HG03159 (cell line): ENCODE results near the gene KIRREL3.

Experiments
- ATAC-seq: cut with Tn5 transposase; IDR thresholded peaks from one replicate; pipeline ENCODE4 v1.9.1; 2021; ENCODE audit warnings: mild to moderate bottlenecking, moderate library complexity; ENCODE audit not compliant: unreplicated experiment

The KIRREL3 gene

DNA sequence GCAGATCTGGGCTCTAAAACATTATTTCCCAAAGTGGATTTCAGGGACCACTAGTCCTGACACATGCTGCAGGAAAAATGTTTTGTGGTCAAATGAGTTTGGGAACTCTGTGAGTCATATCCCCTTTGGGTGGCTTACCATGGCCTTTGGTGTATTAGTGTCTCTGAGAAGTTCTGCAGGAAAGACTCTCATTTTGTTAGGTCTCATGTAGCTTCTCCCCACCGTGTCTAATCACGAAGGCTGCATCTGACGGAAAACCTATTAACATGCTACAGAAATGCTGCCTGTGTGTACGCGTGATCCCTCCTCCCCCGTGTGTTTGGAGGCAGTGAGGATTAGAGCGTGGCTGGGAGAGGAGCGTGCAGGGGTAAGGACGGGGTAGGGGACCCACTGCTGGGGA is 453.4 kb downstream of the KIRREL3 start:
- no peak for ATAC-seq

DNA sequence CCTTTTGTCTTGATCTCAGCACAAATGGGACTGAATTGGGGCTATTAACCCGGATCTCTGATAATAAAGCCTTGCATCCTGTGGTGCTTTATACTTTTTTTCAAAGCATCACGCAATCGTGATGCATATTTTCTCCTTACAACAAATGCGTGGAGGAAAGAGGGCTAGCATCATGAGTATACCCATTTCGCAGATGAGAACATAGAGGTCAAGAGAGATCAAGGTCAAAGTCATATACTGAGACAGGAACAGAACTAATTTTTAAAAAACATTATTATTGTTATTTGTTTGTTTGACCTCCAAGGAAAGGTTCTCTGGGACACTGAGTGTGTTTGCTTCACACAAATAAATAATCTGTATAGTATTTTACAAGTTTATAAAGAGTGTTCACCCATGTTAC is 453.9 kb downstream of the KIRREL3 start:
- ATAC-seq = no peak

DNA sequence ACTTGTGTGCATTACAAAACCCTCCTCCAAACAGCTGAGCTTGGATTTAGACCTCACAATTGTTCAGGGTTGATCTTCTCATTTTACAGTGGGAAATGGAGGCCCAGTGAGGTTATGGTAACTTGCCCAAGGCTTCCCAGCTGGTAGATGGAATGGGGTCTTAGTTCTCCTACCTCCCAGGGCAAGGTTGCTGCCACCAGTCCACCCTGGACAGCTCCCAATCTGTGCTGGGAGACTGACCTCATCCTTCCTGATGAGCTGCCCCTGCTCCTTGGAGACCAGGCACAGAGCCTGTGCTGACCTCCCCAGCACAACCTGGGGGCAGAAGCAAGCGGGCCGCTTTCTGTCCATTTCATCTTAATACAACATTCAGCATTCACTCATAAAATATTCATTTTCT is 454.4 kb downstream of the KIRREL3 start:
- no peak for ATAC-seq

DNA sequence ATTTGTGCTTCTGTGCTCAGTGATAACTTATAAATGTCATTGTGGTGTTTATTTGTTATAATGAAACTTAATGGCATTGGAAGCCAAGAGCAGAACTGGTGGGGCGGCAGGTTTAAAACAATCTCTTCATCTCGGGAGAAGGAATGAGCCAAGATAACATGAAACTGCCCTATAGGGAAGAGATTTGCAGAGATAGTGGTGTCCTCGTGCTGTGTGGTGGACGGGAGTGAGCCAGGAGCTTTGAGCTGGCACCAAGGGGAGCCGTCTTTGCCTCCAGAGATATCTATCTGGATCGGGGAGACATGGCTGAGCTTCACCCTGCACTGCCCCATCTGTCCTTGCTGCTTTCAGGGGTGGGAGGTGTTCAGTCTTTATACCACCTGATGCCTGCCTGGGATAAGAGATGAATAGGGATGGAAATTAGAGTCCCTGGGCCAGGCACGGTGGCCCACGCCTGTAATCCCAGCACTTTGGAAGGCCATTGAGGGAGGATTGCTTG is 455.5 kb downstream of the KIRREL3 start:
- ATAC-seq = no peak

DNA sequence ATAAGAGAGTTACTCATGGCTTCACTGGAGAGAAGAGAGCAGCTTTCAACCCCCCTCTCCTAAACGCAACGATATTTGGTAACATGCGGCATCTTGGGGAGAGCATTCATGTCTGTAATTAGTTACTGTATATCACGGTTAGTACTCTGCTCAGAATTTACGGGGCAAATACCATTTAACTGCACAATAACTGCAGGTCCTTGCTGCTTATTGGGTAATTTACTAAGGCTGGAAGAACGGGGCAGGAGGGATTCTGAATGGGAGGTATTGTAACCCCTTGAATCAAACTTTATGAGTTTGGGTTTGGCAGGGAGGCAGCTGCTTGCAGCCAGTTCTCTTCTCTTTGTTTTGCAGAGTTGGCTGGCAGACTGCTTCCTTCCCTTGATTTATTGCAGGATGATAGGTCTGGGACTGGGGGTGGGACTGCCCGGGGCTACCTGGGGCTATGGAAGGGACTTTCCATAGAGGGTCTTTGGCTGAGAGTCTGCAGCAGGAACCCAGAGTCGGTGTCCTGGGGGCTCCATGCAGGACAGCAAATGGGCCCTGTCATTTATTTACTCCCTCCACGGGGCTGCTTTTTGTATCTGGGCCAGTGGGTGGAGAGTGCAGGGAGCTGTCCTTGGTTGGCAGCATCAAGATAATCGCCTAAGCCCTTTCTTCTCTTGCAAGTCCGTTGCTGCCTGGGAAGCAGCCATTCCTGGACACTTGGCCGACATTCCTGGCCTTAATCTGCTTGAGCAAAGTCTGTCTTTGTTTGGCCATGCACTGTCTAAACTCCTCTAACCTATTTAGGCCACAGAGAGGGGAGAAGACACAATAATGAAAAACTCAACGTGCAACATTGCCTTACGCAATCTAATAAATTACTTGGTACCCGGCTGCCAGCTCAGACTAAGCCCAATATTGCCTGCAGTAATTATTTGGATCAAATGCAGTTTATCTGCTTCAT is 456.2 kb downstream of the KIRREL3 start:
- no peak for ATAC-seq

DNA sequence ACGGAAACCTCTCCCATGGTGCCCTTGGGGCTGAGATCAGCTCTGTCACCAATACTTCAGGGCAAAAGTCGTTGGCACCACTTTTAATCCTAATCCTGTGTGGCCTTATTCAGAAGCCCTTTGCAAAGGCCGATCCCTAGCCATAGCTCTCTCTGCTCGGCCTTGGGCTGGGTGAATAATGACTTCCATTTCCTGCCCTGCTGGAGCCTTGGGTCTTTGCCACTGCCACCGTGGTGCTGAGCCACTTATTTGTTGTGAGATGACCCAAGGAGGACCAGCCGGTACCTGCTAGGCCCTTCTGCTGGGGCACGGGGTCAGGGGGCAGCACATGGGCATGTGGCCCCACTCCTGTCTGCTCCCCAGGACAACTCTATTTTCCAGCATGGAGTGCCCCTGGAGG is 456.9 kb downstream of the KIRREL3 start:
- no peak for ATAC-seq

DNA sequence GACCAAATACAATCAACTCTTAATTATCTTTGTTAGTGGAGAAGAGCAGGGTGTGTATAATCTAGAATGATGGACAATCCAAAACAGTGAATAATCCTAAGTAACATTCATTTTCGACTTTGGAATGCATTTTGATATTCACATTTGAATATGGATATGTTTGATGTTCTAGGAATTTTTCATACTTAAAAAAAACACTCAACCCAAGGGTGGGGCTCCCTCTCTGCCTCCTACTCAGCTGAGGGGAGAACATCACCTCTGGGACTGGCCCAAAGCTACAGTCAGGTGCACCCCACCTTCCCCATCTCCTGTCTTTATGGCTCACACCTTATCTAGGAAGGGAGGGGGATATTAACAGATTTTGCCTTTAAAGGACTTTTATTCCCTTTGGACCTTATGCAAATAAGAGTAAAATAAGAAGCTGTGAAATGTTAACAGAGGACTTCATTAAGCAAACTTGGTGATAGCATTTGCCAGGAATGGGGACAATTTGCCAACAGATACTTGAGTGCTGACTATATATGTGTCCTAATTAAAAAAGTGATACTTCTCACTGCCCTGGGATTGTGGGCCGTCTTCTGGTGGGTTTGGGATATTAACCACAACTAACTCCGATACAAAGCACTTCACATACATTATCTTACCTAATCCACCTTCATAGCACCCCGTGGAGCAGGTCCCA is 458.1 kb downstream of the KIRREL3 start:
- no peak for ATAC-seq

DNA sequence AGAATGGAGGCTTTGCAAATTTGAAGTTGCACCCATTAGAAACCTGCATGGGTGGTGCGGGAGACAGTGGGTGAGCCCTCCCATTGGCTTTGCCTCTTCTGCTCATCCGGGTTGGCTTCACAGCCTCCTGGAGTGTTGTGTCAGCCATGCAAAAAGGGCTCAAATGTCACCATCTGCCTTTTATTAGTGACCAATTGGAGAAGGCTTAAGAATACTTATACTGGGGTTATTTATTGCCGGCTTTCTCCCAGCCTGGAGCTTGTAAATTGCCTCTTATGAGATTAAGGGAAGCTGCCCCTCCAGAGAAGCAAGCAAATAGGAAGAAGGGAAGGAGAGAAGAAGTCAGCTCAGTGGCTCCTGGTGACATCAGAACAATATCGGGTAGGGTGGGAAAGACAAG is 462.5 kb downstream of the KIRREL3 start:
- ATAC-seq = no peak

DNA sequence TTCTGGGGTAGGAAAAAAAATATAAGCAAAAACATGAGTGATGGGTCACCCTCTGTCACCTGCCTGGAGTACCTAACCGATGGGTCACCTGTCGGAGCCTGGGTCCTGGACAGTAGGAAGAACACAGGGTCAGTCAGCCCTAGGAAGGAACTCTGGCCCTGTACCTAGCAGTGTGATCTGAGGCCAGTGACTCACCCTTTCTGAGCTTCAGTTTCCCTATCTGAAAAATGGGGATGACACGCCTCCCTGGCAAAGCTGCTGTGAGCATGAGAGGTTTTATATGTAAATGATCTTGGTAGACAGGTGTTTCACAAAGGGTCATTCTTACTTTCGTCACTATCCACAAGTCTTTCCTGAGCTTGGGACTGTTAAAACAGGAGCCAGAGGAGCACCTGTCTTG is 463.1 kb downstream of the KIRREL3 start:
- ATAC-seq = no peak

DNA sequence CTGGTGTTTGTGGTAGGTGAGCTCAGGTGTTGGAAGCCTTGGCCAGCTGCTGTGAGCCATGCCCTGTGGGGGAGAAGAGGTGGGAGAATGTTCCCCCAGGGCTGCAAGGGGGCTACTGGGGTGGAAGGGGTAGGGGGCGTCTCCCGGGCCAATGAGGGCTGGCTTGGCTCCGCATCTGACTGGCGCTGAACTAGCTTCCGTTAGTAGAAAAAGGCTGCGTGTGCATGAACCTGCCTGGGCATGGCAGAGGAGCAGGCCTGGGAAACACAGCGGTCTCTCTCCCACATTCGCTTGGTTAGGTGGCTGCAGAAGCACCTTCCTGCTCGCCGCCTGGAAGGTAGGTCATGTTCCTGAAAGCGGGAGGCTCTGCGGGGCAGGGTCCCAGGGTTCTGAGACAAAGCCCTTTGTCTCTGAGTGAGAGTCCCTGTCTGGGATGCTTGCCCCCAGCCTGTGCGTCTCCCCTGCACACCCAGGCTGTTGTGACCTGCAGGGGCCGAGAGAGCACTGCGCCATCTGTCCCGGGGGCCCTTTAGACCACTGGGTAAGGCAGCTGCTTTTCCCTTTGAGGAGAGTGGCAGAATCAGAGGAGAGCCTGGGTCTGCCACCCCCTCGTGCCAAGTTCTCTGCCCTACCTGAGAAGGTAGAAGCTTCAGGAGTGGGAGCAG is 466.3 kb downstream of the KIRREL3 start:
- ATAC-seq = no peak

DNA sequence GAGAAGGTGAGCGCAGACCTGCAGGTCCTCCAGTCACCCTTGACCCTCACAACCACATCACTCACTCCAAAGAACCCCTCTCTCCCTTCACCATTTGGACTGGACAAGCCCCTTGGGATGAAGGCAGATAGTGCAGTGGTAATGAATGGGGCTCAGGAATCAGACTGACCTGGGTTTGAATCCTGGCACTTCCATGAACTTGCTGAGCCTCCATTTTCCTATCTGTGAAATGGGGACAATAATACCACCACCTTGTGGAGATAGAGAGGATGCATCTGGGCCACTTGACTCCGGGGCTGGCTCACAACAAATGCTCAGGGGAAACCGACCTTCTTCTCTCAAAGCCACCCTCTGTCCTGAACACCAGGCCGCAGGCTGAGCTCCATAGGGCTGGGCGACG is 467.0 kb downstream of the KIRREL3 start:
- ATAC-seq = no peak

DNA sequence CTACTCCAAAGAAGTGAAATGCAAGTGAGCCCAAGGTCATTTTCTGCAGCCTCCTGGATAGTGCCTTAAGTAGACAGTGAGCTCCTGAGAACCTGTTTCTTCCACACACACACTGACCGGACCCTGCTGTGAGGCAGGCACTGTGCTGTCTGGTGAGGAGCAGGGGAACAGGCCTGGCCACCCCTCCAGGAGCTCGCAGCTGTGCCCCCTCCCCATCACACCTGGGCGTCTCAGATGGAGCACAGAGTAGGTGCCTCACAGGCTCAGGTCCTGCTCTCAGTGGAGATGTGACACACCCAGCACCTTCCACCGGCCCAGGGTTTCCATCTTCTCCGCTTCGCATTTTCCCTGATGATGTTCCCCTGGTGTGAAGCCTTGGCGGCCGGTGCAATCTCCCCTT is 470.2 kb downstream of the KIRREL3 start:
- no peak for ATAC-seq

DNA sequence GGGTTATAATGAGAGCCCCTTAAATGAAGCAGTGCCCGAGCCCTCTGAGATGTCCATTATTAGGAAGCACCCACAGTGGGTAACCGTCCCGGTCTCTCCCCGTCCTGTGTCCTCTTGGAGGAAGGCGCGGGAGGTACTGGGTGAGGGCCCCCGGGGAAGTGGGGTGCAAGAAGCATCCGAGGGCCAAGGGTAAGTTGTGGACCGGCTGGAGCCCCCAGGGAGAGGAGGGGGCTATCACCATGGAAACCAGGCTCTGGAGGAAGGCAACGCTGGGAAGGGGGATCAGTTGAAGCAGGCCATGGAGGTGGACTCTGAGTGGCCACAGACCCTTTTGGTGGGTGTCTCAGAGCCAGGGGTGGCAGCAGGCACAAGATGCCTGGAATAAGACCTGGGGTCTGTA is 471.5 kb downstream of the KIRREL3 start:
- ATAC-seq = no peak

DNA sequence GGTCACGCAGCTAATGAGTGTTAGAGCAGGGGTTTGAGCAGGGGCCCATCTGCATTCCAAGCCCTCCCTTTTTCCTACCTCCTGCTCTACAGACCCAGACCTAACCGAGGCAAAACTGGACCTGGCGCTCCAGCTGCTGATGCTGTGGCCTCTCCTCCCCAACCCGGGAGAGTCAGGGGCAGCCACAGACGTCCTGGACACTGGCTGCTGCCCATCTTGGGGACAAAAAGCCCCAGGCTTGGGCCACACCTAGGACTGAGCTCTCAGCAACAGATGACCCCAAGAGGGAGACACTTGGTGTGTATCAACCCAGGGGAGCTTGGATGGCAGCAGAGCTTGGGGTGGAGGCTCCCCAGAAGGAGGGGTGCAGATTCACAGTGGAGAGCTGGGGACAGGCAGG is 472.5 kb downstream of the KIRREL3 start:
- ATAC-seq = no peak

DNA sequence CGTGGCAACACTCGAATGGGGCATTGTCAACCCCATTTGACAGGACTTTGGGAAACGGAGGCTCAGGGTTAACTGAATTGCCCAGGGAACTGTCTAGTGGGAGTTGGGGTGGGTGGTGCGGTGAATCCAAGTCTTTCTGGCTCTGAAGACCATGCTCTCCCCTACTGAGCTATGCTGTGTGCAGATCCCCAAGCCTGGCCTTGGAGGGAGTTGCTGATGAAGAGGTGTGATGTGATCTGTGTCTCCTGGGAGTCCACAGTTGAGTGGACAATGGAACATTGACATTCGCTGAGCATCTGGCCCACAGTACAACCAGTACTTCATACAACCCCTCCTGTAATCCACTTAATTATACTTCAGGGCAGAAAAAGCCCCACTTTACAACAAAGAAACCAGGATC is 472.9 kb downstream of the KIRREL3 start:
- ATAC-seq = no peak

DNA sequence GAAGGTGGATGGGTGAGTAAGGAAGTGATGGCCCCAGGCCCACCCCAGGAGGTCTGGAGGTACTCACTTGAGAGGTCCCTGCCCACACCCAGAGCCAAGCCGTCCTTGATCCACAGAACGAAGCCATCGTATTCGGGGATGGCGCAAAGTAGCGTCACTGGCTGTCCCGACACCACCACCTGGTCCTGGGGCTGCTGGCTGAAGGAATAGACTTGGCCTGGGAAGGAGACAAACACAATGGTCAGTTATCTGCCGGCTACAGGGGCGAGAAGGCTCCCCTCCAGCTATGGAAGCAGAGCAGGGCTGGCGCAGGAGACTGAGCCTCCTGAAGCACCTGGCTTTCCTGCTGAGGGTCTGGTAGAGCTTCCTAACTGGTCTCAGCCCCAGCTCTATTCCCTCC is 474.1 kb downstream of the KIRREL3 start:
- ATAC-seq = no peak

DNA sequence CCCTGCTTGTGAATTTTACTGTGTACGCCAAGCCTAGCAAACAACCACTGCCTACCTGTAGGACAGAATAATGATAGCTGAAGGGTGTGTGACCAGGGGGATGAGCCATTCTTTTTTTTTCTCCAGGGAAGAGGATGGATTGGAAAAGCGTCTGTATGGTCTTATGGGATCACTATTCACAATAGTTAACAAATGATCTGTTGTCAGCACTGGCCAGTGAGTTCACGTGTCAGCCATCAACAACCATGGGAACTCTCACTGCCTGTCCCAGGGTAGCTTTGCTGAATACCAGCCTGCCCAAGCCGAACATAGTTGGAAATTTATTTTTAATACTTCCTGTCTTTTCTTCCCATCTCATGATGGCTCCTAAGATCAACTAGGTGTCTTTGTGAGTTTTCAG is 474.9 kb downstream of the KIRREL3 start:
- no peak for ATAC-seq

DNA sequence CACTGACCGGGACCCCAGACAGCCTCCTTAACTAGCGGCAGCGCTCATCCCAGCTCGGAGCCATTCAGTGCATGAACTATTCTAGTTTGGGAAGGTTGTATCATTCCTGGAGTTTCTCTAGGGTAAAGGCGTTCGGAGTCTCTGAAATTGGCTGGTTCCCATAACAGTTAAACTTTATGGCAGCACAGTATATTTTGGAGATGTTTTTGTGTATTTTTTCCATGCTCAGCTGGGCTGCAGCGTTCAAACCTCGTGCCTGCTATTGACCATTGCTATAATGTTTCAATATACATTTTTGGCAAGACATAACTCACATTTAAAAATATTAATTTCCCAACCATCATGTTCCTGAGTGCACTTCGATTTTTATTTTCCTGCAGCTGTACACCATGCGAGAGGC is 475.4 kb downstream of the KIRREL3 start:
- ATAC-seq = no peak

DNA sequence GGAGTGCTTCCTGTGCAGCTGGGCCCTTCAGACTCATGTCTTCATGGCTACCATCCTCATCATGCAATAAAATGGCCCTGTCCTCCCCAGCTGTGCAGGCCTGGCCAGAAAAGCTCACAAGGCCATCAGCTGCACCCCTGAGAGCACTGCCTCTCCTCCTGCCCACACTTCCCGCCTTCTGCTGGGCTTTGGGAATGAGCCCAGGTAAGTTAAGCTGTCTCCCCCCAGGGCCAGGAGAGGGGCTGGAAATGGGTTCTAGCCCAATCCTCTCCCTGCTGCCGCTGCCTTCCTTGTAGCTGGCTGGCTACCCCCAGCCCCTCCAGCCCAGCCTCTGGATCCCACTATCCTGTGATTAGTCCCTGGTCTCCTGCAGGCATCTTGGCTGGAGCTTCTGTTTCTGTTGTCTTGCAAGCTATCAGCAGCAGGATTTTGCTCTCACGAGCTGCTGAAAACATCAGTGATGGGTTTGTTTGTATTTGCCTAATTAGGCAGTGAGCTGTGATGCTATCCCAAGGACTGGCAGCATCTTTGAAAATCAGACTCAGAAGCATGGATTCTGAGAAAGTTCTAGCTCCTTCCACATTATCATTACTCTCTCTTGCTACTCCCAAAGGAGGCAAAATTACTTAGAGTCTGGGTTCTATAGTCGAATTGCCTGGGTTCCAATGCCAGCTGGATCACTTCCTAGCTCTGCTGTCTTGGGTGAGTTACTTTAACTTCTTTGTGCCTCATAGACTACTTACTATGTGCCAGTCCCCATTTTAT is 476.9 kb downstream of the KIRREL3 start:
- no peak for ATAC-seq

DNA sequence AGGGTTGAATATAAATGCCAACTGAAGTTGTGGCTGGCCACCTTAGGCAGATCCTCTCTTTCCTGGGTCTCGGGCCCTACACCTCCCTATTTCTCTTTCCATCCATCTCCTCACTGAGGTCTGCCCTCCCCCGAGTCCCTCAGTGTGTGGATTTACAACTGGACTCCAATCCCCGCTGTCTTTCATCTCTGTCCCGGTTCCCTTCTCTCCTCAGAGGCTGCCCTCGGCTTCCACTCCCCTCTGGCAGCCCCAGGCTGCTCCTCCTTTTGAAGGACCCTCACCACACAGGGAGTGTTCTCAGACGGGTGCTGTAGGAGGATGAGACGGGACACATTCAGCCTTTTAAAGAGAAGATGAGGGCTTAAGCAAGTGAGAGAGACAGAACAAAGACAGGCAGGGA is 478.0 kb downstream of the KIRREL3 start:
- no peak for ATAC-seq

DNA sequence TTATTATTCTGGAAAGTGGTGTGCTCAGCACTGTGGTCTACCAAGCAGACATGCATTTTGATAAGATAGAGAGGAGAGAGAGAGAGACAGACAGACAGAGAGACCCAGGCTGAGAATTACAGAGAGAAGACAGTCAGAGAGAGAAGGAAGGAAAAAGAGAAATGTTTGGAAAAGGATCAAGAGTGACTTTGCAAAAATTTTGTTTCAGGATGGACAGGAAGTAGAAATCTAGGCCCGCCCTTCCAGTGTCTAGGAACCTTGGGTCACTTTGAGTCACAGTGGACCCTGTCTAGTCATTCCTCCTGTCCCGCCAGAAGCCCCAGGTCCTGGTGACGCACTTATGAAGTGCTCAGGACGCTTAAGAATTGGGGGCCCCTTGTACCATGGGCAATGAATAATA is 478.4 kb downstream of the KIRREL3 start:
- no peak for ATAC-seq
